HG03045 (cell line): ENCODE results near the gene SCYGR7.
A peak's percentile ranks its signal among the peaks of the same experiment; 100 is the strongest.
"Not testable (repeated sequence)": the region's sequence is repeated elsewhere in the genome, so short reads cannot be mapped to it uniquely, and the experiment has no call there.

Source experiments
- ATAC-seq: cut with Tn5 transposase; IDR thresholded peaks from one replicate; pipeline ENCODE4 v1.9.1; 2021; ENCODE audit warnings: mild to moderate bottlenecking, moderate library complexity; ENCODE audit not compliant: unreplicated experiment

SCYGR7 gene

DNA sequence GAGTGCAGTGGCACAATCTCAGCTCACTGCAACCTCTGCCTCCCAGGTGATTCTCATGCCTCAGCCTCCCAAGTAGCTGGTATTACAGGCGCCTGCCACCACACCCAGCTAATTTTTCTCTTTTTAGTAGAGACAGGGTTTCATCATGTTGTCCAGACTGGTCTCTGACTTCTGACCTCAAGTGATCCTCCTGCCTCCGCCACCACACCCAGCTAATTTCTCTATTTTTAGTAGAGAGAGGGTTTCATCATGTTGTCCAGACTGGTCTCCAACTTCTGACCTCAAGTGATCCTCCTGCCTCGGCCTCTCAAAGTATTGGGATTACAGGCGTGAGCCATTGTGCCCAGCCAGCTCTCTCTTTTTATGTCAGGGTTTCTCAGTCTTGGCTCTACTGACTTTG, 28.1 kb downstream of the SCYGR7 start:
- ATAC-seq: not testable (repeated sequence)

DNA sequence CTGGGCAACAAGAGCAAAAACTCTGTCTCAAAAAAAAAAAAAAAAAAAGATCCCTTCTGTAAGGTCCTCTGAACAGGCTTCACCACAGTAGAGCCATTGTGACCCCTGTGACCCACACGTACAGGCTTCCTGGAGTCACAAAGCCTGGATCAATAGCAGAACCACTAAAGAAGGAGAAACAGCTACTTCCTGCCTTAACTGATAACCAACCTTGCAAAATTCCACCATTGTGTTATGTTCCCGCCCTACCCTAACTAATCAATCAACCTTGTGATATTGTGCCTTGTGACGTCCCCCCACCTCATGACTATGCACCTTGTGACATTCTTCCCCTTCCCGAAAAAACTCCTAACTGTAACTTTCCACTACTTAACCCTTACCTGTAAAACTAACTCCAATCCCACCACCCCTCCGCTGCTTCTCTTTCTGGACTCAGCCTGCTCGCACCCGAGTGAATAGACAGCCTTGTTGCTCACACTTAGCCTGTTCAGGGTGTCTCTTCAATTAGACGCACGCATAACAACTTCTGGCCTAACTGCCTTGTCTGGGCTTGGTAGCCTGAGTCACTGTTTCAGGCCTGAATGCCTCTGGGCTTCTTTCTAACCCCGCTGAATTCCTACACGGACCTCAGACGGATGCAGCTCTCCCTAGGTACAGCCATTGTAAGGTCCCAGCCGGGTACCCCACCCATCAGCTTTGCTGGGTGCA, 31.4 kb downstream of the SCYGR7 start:
- ATAC-seq: no peak

DNA sequence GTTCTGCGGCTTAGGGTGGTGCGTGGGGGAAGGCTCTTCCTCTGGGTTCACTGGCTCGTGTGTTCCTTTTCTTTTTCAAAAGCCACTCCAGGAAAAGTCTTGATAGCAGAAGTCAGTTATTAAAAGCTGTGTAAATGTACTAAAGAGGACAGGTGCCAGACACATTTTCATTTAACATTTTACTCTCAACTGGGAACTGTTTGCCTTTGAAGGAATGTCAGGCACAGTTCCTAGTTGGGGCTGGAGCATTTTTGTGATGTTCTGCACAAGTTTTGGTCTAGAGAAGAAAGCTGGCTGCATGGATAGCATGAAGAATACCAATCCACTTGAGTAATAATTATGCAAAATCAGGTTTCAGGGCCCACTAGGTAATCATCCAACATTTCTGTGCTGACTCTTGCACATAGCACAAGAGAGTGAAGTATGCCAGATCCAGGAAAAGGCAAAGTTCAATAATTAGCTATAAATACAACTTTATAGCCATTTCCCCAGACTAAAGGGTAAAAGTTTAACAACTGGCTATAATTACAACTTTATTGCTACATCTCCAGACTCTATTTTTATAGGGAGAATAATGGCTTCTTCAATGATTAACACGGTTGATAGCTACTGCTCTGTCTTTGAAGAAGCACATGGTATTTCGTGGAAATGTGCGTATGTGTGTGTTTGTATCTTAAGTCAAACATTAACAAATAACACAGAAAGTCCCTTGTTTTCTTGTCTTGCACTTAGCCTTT, 33.8 kb downstream of the SCYGR7 start:
- ATAC-seq: no peak

DNA sequence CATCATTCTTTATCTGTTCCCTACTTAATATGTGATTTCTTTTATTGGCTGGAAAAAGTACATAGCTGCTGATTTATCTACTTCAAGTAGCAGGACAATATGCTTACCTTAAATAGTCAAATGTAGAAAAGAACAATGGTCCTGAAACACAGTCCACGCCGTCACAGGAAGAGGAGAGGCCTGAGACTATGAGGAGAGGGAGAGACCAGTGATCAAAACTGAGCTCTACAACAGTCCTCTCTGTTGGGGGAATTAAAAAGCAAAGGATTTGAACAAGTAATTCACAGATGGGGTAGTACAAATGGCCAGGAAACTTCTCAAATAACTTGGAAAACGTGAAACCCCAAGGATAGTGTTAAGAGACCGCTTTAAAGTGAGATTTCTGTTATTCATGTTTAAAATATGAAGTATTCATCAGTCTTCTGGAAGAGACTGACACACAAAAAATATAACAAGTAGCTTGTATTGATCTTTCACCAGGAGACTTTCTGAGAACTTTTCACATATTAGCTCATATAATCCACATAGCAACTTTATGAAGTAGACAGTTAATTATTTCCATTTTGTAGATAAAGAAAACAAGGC, 37.7 kb downstream of the SCYGR7 start:
- ATAC-seq: no peak

GRCh38 chr2:227766373-227766883, 38.3 kb downstream of the SCYGR7 start:
- ATAC-seq: peak; percentile 95

- ATAC-seq: no peak
These were observed 39.7 kb downstream of the SCYGR7 start for GRCh38 chr2:227767830-227768229.

DNA sequence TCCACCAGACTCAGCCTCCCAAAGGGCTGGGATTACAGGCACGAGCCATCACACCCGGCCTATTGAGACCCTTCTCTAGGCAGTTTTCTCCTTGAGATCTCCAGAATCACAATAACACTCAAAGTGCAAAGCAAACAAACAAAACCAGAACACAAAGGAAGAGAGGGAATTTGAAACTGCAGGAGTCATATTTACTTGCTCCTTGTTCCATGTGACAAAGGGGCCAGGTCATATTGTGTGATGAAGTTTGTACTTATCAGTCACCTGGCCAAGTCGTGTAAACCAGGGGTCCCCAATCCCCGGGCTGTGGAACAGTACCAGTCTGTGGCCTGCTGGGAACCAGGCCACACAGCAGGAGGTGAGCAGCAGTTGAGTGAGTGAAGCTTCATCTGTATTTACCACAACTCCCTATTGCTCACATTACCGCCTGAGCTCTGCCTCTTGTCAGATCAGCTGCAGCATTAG, 44.1 kb downstream of the SCYGR7 start:
- ATAC-seq: no peak

DNA sequence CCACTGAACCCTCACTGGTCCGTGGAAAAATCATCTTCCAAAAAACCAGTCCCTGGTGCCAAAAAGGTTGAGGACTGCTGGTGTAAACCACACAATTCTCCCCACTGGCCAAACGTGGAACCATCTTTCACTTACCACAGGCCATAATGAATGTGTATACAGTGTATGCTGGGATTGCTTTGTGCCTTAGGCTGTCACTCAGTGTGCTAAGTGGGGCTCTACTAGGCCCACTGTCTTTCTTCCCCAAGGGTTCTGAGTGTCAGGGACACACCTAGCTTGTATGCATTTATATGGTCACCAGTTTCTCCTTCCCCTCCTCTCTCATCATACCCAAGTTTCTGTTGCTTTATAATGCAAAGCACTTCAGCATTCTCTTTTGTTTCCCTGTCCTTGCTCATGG, 44.8 kb downstream of the SCYGR7 start:
- ATAC-seq: no peak

- ATAC-seq: no peak
These were observed 46.0 kb downstream of the SCYGR7 start for GRCh38 chr2:227774011-227774624.

DNA sequence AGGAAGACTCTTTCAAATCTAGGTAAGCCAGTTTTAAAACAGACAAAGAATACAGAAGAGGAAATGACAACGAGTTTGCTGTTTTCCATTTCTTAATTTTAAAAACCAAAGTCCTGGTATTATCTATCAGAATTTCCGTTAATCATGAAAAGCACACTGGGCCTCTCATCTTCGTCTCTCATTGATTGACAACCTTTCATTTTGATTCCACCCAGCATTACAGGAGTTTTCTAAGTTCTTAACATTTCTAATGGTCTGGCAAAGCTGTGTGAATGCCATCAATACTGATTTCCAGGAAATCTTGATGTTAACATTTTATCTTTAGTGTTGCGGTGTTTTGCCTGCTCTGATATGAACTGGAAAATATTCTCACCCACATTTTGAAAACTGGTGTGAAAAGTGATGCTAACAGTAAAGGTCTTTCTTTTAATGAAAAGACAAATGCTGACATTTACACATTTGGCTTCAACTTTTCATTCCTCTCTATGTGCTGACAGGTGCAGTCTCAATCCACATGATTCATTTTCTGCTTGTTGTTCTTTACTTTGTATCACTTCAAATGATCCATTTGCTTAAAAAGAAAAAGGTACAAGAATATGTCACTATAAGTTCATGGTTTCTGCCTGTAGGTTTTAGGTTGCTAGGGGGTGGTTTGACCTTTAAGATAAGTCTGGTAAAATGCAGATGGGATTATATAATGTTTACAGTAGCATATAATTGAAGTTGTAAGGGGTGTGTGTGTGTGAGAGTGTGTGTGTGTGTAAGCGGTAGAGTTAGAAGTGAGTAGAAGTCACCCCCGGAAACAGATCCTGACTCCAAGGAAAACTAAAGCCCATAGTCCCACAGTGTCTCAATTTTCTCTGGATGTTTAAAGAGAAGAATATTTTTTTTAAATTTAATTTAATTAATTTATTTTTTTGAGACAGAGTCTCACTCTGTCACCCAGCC, 47.0 kb downstream of the SCYGR7 start:
- ATAC-seq: no peak
